B cell (primary cell): ENCODE data around the gene SEC16B.

Experiments
- EZH2 ChIP-seq: IDR thresholded peaks from 2 replicates; pipeline ENCODE4 v1.6.1; 2012; ENCODE audit warnings: borderline replicate concordance, low read depth, mild to moderate bottlenecking, moderate library complexity, low read length; ENCODE audit not compliant: insufficient read depth, poor library complexity, severe bottlenecking
- TF ChIP-seq, protein P1 (sequence below): fragments of 200-600 bp; IDR thresholded peaks from one replicate; pipeline ENCODE4 v1.8.0; 2022; ENCODE audit warnings: antibody characterized with exemption, mild to moderate bottlenecking

DNA sequence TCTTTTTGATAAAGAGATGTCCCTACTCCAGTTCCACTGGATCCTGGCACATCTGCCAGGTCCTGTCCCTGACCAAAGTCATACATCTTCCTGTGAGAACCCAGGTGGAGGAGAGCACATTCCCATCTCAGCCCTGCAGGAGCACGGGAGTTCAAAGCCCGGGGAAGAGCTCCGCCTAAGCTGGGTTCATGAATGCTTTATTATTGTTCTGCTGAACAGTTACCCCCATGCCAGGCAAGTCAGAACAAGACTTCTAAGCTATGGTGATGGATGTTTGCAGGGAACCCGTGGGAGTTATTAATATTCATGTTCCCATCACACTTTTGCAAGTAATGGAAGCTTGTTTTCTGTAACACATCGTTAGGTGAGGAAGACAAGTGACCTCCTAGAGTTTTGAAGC is 62.9 kb downstream of the SEC16B start:
- TF ChIP-seq, protein P1, sequence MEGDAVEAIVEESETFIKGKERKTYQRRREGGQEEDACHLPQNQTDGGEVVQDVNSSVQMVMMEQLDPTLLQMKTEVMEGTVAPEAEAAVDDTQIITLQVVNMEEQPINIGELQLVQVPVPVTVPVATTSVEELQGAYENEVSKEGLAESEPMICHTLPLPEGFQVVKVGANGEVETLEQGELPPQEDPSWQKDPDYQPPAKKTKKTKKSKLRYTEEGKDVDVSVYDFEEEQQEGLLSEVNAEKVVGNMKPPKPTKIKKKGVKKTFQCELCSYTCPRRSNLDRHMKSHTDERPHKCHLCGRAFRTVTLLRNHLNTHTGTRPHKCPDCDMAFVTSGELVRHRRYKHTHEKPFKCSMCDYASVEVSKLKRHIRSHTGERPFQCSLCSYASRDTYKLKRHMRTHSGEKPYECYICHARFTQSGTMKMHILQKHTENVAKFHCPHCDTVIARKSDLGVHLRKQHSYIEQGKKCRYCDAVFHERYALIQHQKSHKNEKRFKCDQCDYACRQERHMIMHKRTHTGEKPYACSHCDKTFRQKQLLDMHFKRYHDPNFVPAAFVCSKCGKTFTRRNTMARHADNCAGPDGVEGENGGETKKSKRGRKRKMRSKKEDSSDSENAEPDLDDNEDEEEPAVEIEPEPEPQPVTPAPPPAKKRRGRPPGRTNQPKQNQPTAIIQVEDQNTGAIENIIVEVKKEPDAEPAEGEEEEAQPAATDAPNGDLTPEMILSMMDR: no peak
- no peak for TF ChIP-seq EZH2
